ENCODE results near the gene DHRS2. TPM values are rescaled to one million over a fixed set of nuclear protein-coding genes. Genes with fewer than 3 reads are reported as not detected.
"Not testable (repeated sequence)": the region's sequence is repeated elsewhere in the genome, so short reads cannot be mapped to it uniquely, and the experiment has no call there.

The DHRS2 gene, protein sequence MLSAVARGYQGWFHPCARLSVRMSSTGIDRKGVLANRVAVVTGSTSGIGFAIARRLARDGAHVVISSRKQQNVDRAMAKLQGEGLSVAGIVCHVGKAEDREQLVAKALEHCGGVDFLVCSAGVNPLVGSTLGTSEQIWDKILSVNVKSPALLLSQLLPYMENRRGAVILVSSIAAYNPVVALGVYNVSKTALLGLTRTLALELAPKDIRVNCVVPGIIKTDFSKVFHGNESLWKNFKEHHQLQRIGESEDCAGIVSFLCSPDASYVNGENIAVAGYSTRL
- 1 to 10 TPM; 1.3 to 3.3 TPM for total RNA-seq

- WGBS, 2 donors, result 78 to 81% methylated on average over 23 of the region's 23 CpGs
- no peak within 1 kb of the TSS for H3K4me3 ChIP-seq
- TF ChIP-seq CTCF (IDR thresholded peaks at IDR 0.05), result no peak
- peak in 2 of 3 donors; percentile 45 to 86 for TF ChIP-seq POLR2A (IDR thresholded peaks at IDR 0.05)
- DNase-seq (peak in 2 of 4 donors; percentile 54 to 61), ATAC-seq (no peak)
- no peaks in the 10 kb centered on the region for H3K27me3 ChIP-seq
- no peaks in the 10 kb centered on the region for H3K36me3 ChIP-seq (replicated peaks in 1 of 2; ENCODE audit: insufficient read depth in 1 of 2, low read depth in 2 of 2)
- H3K9me3 ChIP-seq, result no peaks in the 10 kb centered on the region
- H3K27ac ChIP-seq, result no peak within 1 kb of the TSS
- intact Hi-C loops (cut with DNase I), result no loop called here
- H3K4me1 ChIP-seq, result peaks cover 20% of the 10 kb centered on the region
Observed at GRCh38 chr14:23636317-23637211, at the start of gene DHRS2. Gene DHRS2, plus strand, starts transcription at chr14:23636364. Its CDS starts 2,501 bp downstream, at chr14:23638865.

- Histone ChIP-seq H3K36me3 (replicated peaks in 1 of 2; ENCODE audit: insufficient read depth in 1 of 2, low read depth in 2 of 2) (no peaks in the 10 kb centered on the region), H3K4me1 (peaks cover 20% of the 10 kb centered on the region), H3K9me3 (no peaks in the 10 kb centered on the region), H3K4me3 (no peak overlapping the region), H3K27ac (peak overlapping the region in 3 of 4 donors; percentile 42 to 60 (median 58)), H3K27me3 (no peaks in the 10 kb centered on the region)
- peak; percentile 96 to 98 (median 98) for DNase-seq
- 16 to 20% methylated on average over 5 of the region's 5 CpGs for WGBS, 2 donors
- intact Hi-C loops (cut with DNase I), result loop anchor here (10.0 kb wide), 2 partner anchors 316 to 346 kb away; no protein-coding TSS in a partner anchor
- peak; percentile 74 to 99 (median 98) for TF ChIP-seq CTCF (IDR thresholded peaks at IDR 0.05)
- TF ChIP-seq POLR2A (IDR thresholded peaks at IDR 0.05), result no peak
- peak; percentile 100 for ATAC-seq
Observed at GRCh38 chr14:23588884-23589598, 47.1 kb upstream of the DHRS2 start.

DNA sequence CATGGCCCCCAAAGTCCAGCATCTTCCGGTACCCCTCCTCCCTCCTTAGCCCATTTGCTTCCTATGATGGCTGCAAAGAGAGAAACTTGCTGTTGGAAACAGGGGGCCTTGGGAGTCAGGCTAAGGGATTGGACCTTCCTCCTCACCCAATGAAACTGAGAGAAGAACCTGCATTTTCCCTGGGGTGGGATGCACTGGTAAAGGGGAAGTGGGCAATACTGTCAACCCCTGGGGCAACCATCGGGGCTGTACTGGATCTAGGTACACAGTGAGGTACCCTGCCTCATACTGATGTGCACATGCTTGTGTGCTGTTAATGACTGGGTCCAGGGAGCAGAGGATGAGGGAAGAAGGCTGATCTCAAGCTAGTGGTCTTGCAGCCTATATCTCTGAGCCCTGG lies 46.6 kb upstream of the DHRS2 start:
- 100% methylated on average over 2 of the region's 2 CpGs for WGBS, 2 donors
- TF ChIP-seq CTCF (IDR thresholded peaks at IDR 0.05), result no peak
- intact Hi-C loops (cut with DNase I), result loop anchor here (10.0 kb wide), 2 partner anchors 315 to 345 kb away; no protein-coding TSS in a partner anchor
- H3K9me3 ChIP-seq, result no peaks in the 10 kb centered on the region
- H3K4me3 ChIP-seq, result no peak overlapping the region
- no peak for DNase-seq
- peaks cover 20% of the 10 kb centered on the region for H3K4me1 ChIP-seq
- H3K27me3 ChIP-seq, result no peaks in the 10 kb centered on the region
- ATAC-seq, result no peak
- H3K36me3 ChIP-seq (replicated peaks in 1 of 2; ENCODE audit: insufficient read depth in 1 of 2, low read depth in 2 of 2), result no peaks in the 10 kb centered on the region
- peak overlapping the region in 3 of 4 donors; percentile 42 to 60 (median 58) for H3K27ac ChIP-seq

DNA sequence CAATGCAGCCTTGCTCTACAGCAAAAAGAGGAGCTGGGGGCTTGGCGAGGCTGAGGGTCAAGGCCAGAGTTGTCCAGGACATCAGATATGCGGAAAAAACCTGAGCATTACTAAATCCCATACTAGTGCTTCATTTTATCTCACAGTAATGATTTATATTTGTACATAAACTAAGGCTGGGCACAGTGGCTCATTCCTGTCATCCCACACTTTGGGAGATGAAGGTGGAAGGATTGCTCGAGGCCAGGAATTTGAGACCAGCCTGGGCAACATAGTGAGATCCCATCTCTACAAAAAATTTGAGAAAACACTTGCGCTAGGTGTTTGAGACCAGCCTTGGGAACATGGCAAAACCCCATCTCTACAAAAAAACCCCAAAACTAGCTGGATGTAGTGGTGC lies 46.0 kb upstream of the DHRS2 start:
- 87% methylated on average over 4 of the region's 4 CpGs for WGBS, 2 donors
- ATAC-seq (no peak), DNase-seq (no peak)
- intact Hi-C loops (cut with DNase I), result no loop called here
- TF ChIP-seq POLR2A (IDR thresholded peaks at IDR 0.05) (no peak), CTCF (IDR thresholded peaks at IDR 0.05) (no peak)
- peaks cover 20% of the 10 kb centered on the region for H3K4me1 ChIP-seq
- H3K27ac ChIP-seq, result no peak overlapping the region
- H3K36me3 ChIP-seq (replicated peaks in 1 of 2; ENCODE audit: insufficient read depth in 1 of 2, low read depth in 2 of 2), result no peaks in the 10 kb centered on the region
- H3K27me3 ChIP-seq, result no peaks in the 10 kb centered on the region
- no peaks in the 10 kb centered on the region for H3K9me3 ChIP-seq
- no peak overlapping the region for H3K4me3 ChIP-seq

DNA sequence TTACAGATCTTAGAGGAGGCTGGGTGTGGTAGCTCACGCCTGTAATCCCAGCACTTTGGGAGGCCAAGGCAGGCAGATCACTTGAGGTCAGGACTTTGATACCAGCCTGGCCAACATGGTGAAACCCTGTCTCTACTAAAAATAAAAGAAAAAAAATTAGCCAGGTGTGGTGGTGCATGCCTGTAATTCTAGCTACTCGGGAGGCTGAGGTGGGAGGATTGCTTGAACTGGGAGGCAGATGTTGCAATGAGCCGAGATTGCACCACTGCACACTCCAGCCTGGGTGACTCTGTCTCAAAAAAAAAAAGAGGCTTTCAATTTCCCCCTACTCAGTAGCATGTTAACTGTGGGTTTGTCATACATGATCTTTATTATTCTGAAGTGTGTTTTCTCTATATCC lies 42.0 kb upstream of the DHRS2 start:
- WGBS, 2 donors, result 84% methylated on average over 3 of the region's 3 CpGs
- ATAC-seq; DNase-seq; H3K27ac ChIP-seq; H3K36me3 ChIP-seq (replicated peaks in 1 of 2; ENCODE audit: insufficient read depth in 1 of 2, low read depth in 2 of 2); intact Hi-C loops (cut with DNase I); H3K4me1 ChIP-seq; H3K27me3 ChIP-seq; H3K4me3 ChIP-seq; H3K9me3 ChIP-seq: not testable (repeated sequence)
